K562 (cell line): Measurements from ENCODE around the gene KBTBD12. TPM values are rescaled to one million over a fixed set of nuclear protein-coding genes. Genes with fewer than 3 reads are reported as not detected.
A peak's percentile ranks its signal among the peaks of the same experiment; 100 is the strongest.
"Not testable (repeated sequence)": the region's sequence is repeated elsewhere in the genome, so short reads cannot be mapped to it uniquely, and the experiment has no call there.

ENCODE experiments used
- ATAC-seq: fragments of 200-7000 bp; cut with Tn5 transposase; 3 replicates; pipeline ENCODE4 v1.9.1; 2020; ENCODE audit warnings: moderate library complexity
- BruUV-seq: library from RNA; stranded (reverse); fragments of 400-500 nt; replicated peaks from 2 replicates; lab custom pipeline; 2021; lab: Mats Ljungman, UMichigan
- CTCF ChIA-PET: fragments of 300-600 bp; formaldehyde crosslinking; extraction: SDS; loops from one replicate; lab custom pipeline; 2021; ENCODE audit warnings: low intra/inter-chr PET ratio; lab: Yijun Ruan, JAX
- POLR2A ChIA-PET: fragments of 300-600, 350-650 bp; sonication (Branson Sonifier 250); formaldehyde crosslinking; extraction: SDS; loops from one replicate; lab custom pipeline; 2021; ENCODE audit warnings: antibody characterized with exemption, inconsistent platforms; lab: Yijun Ruan, JAX
- DNase-seq, 4 experiments: peaks; one replicate each; pipeline versions ENCODE4 v3.0.0 to v3.0.0-alpha.2; 2011 to 2018; ENCODE audit warnings: low spot score in 3 of 4, mixed read lengths in 3 of 4; ENCODE audit errors: extremely low read depth in 1 of 4
- FAIRE-seq: peaks from 2 replicates; lab custom pipeline; 2011; peaks lifted over from hg19 to GRCh38; lab: Jason Lieb, UNC
- H2AFZ ChIP-seq: 2 replicates; pipeline ENCODE4 v1.6.0; 2011; ENCODE audit warnings: low read depth, low read length, control low read depth, inconsistent platforms
- H3K27ac ChIP-seq: fragments of 200-600 bp; 3 replicates; pipeline ENCODE4 v1.8.0; 2011; ENCODE audit warnings: low read depth, mild to moderate bottlenecking, control low read depth, inconsistent platforms, low read length, moderate library complexity, mixed read lengths; ENCODE audit errors: extremely low read depth
- H3K27me3 ChIP-seq, 2 experiments: fragments of 300-600 bp in 1 of 2; 2 replicates in 1 of 2; 3 replicates in 1 of 2; pipeline versions ENCODE4 v1.6.0 to v1.8.0; 2011; ENCODE audit warnings: inconsistent platforms in 2 of 2, low read length in 2 of 2, mild to moderate bottlenecking in 1 of 2, mixed read lengths in 1 of 2, moderate library complexity in 1 of 2; ENCODE audit not compliant: control insufficient read depth in 2 of 2, insufficient read depth in 2 of 2
- H3K36me3 ChIP-seq: fragments of 300-600 bp; 3 replicates; pipeline ENCODE4 v1.8.0; 2011; ENCODE audit warnings: mild to moderate bottlenecking, low read length, inconsistent platforms; ENCODE audit not compliant: control insufficient read depth, insufficient read depth
- H3K4me1 ChIP-seq, 2 experiments: fragments of 200-600 bp in 1 of 2; replicated peaks in 1 of 2; 2 replicates in 1 of 2; 3 replicates in 1 of 2; pipeline versions ENCODE4 v1.5.1 to v1.8.0; 2011; ENCODE audit warnings: inconsistent platforms in 2 of 2, low read length in 2 of 2, mild to moderate bottlenecking in 1 of 2, mixed read lengths in 1 of 2, moderate library complexity in 1 of 2; ENCODE audit not compliant: control insufficient read depth in 2 of 2, insufficient read depth in 2 of 2
- H3K4me2 ChIP-seq: 2 replicates; pipeline ENCODE4 v1.6.1; 2011; ENCODE audit warnings: low read length, control low read depth, inconsistent platforms, mixed read lengths; ENCODE audit not compliant: insufficient read depth
- H3K4me3 ChIP-seq: fragments of 200-600 bp; sonication (generic), shearing (Covaris generic); 2 replicates; pipeline ENCODE4 v1.5.1; 2016; ENCODE audit warnings: control low read depth, inconsistent platforms
- H3K79me2 ChIP-seq: fragments of 200-600 bp; 3 replicates; pipeline ENCODE4 v1.8.0; 2011; ENCODE audit warnings: low read length, inconsistent platforms; ENCODE audit not compliant: control insufficient read depth, insufficient read depth
- H3K9ac ChIP-seq, 2 experiments: 2 replicates each; pipeline versions ENCODE4 v1.6.0 to v1.6.1; 2011; ENCODE audit warnings: low read depth in 2 of 2, low read length in 2 of 2, control low read depth in 1 of 2, inconsistent platforms in 1 of 2, mild to moderate bottlenecking in 1 of 2, mixed read lengths in 1 of 2; ENCODE audit not compliant: insufficient read depth in 1 of 2
- H3K9me1 ChIP-seq: one replicate; pipeline ENCODE4 v1.6.0; 2011; ENCODE audit warnings: inconsistent platforms, mild to moderate bottlenecking, low read length, moderate library complexity; ENCODE audit not compliant: control insufficient read depth, insufficient read depth
- H3K9me3 ChIP-seq: replicated peaks from 2 replicates; pipeline ENCODE4 v1.5.1; 2011; ENCODE audit warnings: low read depth, low read length, inconsistent platforms; ENCODE audit not compliant: control insufficient read depth, insufficient read depth
- H4K20me1 ChIP-seq: replicated peaks from 2 replicates; pipeline ENCODE4 v1.6.1; 2011; ENCODE audit warnings: low read length, inconsistent platforms, mixed read lengths; ENCODE audit not compliant: control insufficient read depth, insufficient read depth
- CREM ChIP-seq: IDR thresholded peaks from 2 replicates; pipeline ENCODE4 v1.6.1; 2014; ENCODE audit warnings: antibody characterized with exemption, low read depth
- FOXJ2 ChIP-seq: fragments of 200-800 bp; sonication (Bioruptor generic); IDR thresholded peaks from 2 replicates; pipeline ENCODE4 v1.6.1; 2016; ENCODE audit warnings: missing genetic modification characterization, missing compliant biosample characterization
- RBM17 ChIP-seq: fragments of 200-400 bp; formaldehyde crosslinking; IDR thresholded peaks from 2 replicates; pipeline ENCODE4 v1.6.1; 2017; ENCODE audit warnings: low read depth, mild to moderate bottlenecking, low read length, borderline replicate concordance
- ZNF146 ChIP-seq: IDR thresholded peaks from one replicate; pipeline ENCODE4 v1.6.1; 2018; ENCODE audit warnings: missing compliant biosample characterization; ENCODE audit not compliant: unreplicated experiment
- WGBS: fragments of 100-300 bp; shearing (Covaris generic); methylation state at CpG from one replicate; pipeline ENCODE4 v1.1.6; 2016; ENCODE audit warnings: low coverage, mixed read lengths; ENCODE audit not compliant: insufficient coverage; ENCODE audit errors: missing lambda C conversion rate; 5-methylcytosine and 5-hydroxymethylcytosine counted together
- in situ Hi-C: fragments of 300-500 bp; cut with MboI; formaldehyde crosslinking; loops from 4 replicates; pipeline ENCODE4 v1.15.0; 2018; ENCODE audit warnings: inconsistent platforms, mixed read lengths
- intact Hi-C: fragments of 100-400 bp; cut with micrococcal nuclease; formaldehyde crosslinking; loops from 2 replicates; pipeline ENCODE4 v1.14.2; 2022
- polyA plus RNA-seq, 8 experiments: library from polyadenylated mRNA; depleted of rRNA in 4 of 8; stranded (reverse) in 5 of 8; unstranded in 3 of 8; fragments of >200 nt; fragmentation: Nextera tagmentation in 2 of 8; fragmentation: Illumina TruSeq in 1 of 8; extraction: Ambion mirVana in 2 of 8; extraction: Trizol in 1 of 8; gene quantifications; 2 replicates each; pipeline versions ENCODE4 v1.2.1 to v1.2.3, GENCODE V29; 2011 to 2014; ENCODE audit warnings: inconsistent platforms in 1 of 8, missing spikeins in 1 of 8
- total RNA-seq, 7 experiments: library from RNA; depleted of rRNA in 6 of 7; stranded (reverse); fragments of >200 nt in 6 of 7; fragmentation: Illumina TruSeq in 2 of 7; extraction: Trizol in 2 of 7; gene quantifications; 2 replicates each; pipeline versions ENCODE4 v1.2.1 to v1.2.3, GENCODE V29; 2011 to 2021; ENCODE audit warnings: low replicate concordance in 1 of 7
- TF ChIP-seq, protein P1 (sequence below): fragments of 450-650 bp; IDR thresholded peaks from 2 replicates; pipeline ENCODE4 v1.6.1; 2016; ENCODE audit warnings: mild to moderate bottlenecking, moderate library complexity

The KBTBD12 gene
- total and polyA plus RNA-seq, 9 of the 15 experiments (the other 6 are each of a cell fraction or from before 2014, with no cell fraction given): not detected

DNA sequence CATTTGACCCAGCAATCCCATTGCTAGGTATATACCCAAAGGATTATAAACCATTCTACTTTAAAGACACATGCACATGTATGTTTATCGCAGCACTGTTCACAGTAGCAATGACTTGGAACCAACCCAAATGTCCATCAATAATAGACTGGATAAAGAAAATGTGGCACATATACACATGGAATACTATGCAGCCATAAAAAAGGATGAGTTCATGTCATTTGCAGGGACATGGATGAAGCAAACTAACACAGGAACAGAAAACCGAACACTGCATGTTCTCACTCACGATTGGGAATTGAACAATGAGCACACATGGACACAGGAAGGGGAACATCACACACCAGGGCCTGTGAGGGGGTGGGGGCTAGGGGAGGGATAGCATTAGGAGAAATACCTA lies 8.4 kb upstream of the KBTBD12 start:
- H4K20me1 ChIP-seq, FAIRE-seq, CTCF ChIA-PET: not testable (repeated sequence)

DNA sequence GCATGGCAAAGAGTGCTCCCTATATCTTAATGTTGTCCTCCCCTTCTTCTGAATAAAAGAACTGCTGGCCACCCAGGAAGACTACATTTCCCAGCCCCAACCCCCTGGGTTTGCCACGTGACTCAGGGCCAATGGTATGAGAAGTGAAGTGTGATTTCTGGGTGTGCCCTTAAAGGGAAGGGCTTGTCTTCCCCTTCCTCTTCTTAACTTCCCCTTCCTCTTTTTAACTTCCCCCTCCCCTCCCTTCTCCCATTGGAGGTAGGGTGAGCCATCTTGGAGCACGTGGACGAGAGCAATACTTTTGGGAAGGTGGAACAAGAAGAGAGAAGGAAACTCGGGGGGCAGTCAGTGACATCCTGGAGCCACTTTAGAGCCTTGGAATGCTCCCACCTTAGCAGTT lies 6.8 kb upstream of the KBTBD12 start:
- no peaks in the 10 kb centered on the region for H3K9me1 ChIP-seq
- H4K20me1 ChIP-seq: no peaks in the 10 kb centered on the region
- CTCF ChIA-PET: no interaction called here
- BruUV-seq: no TSS peak
- H3K27ac ChIP-seq: no peak overlapping the region
- no peak for ATAC-seq
- DNase-seq: peak in 3 of 4 experiments; percentile 4 to 7 (median 6)
- H2AFZ ChIP-seq: no peak overlapping the region; the same call in 1 of the 2 replicates
- H3K9me3 ChIP-seq: no peaks in the 10 kb centered on the region
- no peak for FAIRE-seq
- H3K9ac ChIP-seq: no peak overlapping the region
- POLR2A ChIA-PET: no interaction called here
- intact Hi-C loops (no loop called here), in situ Hi-C loops (no loop called here)
- no peak overlapping the region for H3K4me2 ChIP-seq
- no CpG with 5 or more reads among the region's 4 CpGs for WGBS
- no peaks in the 10 kb centered on the region for H3K27me3 ChIP-seq
- H3K36me3 ChIP-seq: no peaks in the 10 kb centered on the region
- no peak overlapping the region for H3K4me3 ChIP-seq
- no peaks in the 10 kb centered on the region for H3K4me1 ChIP-seq
- no peaks in the 10 kb centered on the region for H3K79me2 ChIP-seq
- no peak for TF ChIP-seq RBM17
- TF ChIP-seq FOXJ2 (tag): no peak
- no peak for TF ChIP-seq CREM
- TF ChIP-seq, protein P1, sequence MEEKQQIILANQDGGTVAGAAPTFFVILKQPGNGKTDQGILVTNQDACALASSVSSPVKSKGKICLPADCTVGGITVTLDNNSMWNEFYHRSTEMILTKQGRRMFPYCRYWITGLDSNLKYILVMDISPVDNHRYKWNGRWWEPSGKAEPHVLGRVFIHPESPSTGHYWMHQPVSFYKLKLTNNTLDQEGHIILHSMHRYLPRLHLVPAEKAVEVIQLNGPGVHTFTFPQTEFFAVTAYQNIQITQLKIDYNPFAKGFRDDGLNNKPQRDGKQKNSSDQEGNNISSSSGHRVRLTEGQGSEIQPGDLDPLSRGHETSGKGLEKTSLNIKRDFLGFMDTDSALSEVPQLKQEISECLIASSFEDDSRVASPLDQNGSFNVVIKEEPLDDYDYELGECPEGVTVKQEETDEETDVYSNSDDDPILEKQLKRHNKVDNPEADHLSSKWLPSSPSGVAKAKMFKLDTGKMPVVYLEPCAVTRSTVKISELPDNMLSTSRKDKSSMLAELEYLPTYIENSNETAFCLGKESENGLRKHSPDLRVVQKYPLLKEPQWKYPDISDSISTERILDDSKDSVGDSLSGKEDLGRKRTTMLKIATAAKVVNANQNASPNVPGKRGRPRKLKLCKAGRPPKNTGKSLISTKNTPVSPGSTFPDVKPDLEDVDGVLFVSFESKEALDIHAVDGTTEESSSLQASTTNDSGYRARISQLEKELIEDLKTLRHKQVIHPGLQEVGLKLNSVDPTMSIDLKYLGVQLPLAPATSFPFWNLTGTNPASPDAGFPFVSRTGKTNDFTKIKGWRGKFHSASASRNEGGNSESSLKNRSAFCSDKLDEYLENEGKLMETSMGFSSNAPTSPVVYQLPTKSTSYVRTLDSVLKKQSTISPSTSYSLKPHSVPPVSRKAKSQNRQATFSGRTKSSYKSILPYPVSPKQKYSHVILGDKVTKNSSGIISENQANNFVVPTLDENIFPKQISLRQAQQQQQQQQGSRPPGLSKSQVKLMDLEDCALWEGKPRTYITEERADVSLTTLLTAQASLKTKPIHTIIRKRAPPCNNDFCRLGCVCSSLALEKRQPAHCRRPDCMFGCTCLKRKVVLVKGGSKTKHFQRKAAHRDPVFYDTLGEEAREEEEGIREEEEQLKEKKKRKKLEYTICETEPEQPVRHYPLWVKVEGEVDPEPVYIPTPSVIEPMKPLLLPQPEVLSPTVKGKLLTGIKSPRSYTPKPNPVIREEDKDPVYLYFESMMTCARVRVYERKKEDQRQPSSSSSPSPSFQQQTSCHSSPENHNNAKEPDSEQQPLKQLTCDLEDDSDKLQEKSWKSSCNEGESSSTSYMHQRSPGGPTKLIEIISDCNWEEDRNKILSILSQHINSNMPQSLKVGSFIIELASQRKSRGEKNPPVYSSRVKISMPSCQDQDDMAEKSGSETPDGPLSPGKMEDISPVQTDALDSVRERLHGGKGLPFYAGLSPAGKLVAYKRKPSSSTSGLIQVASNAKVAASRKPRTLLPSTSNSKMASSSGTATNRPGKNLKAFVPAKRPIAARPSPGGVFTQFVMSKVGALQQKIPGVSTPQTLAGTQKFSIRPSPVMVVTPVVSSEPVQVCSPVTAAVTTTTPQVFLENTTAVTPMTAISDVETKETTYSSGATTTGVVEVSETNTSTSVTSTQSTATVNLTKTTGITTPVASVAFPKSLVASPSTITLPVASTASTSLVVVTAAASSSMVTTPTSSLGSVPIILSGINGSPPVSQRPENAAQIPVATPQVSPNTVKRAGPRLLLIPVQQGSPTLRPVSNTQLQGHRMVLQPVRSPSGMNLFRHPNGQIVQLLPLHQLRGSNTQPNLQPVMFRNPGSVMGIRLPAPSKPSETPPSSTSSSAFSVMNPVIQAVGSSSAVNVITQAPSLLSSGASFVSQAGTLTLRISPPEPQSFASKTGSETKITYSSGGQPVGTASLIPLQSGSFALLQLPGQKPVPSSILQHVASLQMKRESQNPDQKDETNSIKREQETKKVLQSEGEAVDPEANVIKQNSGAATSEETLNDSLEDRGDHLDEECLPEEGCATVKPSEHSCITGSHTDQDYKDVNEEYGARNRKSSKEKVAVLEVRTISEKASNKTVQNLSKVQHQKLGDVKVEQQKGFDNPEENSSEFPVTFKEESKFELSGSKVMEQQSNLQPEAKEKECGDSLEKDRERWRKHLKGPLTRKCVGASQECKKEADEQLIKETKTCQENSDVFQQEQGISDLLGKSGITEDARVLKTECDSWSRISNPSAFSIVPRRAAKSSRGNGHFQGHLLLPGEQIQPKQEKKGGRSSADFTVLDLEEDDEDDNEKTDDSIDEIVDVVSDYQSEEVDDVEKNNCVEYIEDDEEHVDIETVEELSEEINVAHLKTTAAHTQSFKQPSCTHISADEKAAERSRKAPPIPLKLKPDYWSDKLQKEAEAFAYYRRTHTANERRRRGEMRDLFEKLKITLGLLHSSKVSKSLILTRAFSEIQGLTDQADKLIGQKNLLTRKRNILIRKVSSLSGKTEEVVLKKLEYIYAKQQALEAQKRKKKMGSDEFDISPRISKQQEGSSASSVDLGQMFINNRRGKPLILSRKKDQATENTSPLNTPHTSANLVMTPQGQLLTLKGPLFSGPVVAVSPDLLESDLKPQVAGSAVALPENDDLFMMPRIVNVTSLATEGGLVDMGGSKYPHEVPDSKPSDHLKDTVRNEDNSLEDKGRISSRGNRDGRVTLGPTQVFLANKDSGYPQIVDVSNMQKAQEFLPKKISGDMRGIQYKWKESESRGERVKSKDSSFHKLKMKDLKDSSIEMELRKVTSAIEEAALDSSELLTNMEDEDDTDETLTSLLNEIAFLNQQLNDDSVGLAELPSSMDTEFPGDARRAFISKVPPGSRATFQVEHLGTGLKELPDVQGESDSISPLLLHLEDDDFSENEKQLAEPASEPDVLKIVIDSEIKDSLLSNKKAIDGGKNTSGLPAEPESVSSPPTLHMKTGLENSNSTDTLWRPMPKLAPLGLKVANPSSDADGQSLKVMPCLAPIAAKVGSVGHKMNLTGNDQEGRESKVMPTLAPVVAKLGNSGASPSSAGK: peak; percentile 44; the same call in 1 of the 2 replicates

More for the DNA sequence above, 8.4 kb upstream of the KBTBD12 start:
- ATAC-seq, POLR2A ChIA-PET, H3K9me3 ChIP-seq, in situ Hi-C loops, H2AFZ ChIP-seq, H3K9ac ChIP-seq, H3K4me1 ChIP-seq, DNase-seq, H3K36me3 ChIP-seq, H3K27me3 ChIP-seq, BruUV-seq, H3K9me1 ChIP-seq, H3K4me3 ChIP-seq, H3K27ac ChIP-seq, H3K4me2 ChIP-seq, intact Hi-C loops, H3K79me2 ChIP-seq: not testable (repeated sequence)
- peak; percentile 55 for TF ChIP-seq ZNF146 (CRISPR knock-in tag)
- WGBS: 6% methylated on average over 3 of the region's 3 CpGs
